Natural killer cell (primary cell): ENCODE results near the gene RBMS3. TPM values are rescaled to one million over a fixed set of nuclear protein-coding genes. Genes with fewer than 3 reads are reported as not detected.

Experiments used
- ATAC-seq, 3 donors: fragments of 150-1000 bp in 2 of 3; fragments of 200-7000 bp in 1 of 3; cut with Tn5 transposase; 1 replicate in 1 of 3; 2 replicates in 2 of 3; pipeline ENCODE4 v1.10.0; 2021; ENCODE audit warnings: mild to moderate bottlenecking in 2 of 3, moderate library complexity in 2 of 3
- DNase-seq, 2 donors: peaks; one replicate each; pipeline versions ENCODE4 v3.0.0 to v3.0.0-alpha.2; 2013 to 2021; ENCODE audit warnings: mixed read lengths in 1 of 2
- H3K27ac ChIP-seq: one replicate; pipeline ENCODE4 v1.5.1; 2013; ENCODE audit warnings: mild to moderate bottlenecking, low read length
- H3K27me3 ChIP-seq: one replicate; pipeline ENCODE4 v1.6.1; 2013; ENCODE audit warnings: low read length; ENCODE audit not compliant: control insufficient read depth, insufficient read depth
- H3K36me3 ChIP-seq: one replicate; pipeline ENCODE4 v1.6.1; 2013; ENCODE audit warnings: low read length; ENCODE audit not compliant: control insufficient read depth, insufficient read depth
- H3K4me1 ChIP-seq: one replicate; pipeline ENCODE4 v1.6.1; 2013; ENCODE audit warnings: low read length; ENCODE audit not compliant: control insufficient read depth, insufficient read depth
- H3K4me3 ChIP-seq: one replicate; pipeline ENCODE4 v1.5.1; 2013; ENCODE audit warnings: low read length
- H3K9me3 ChIP-seq: one replicate; pipeline ENCODE4 v1.6.1; 2013; ENCODE audit warnings: low read length; ENCODE audit not compliant: control insufficient read depth, insufficient read depth
- H3K27ac Mint-ChIP-seq, 2 donors: one replicate each; pipeline ENCODE4 v1.8.0; 2022; ENCODE audit warnings: mild to moderate bottlenecking in 2 of 2, mixed read lengths in 2 of 2, moderate library complexity in 1 of 2
- H3K27me3 Mint-ChIP-seq, 2 donors: one replicate each; pipeline ENCODE4 v1.8.0; 2022; ENCODE audit warnings: low read depth in 2 of 2, mixed read lengths in 2 of 2
- H3K36me3 Mint-ChIP-seq: one replicate; pipeline ENCODE4 v1.8.0; 2022; ENCODE audit warnings: mixed read lengths
- H3K4me1 Mint-ChIP-seq, 2 donors: one replicate each; pipeline ENCODE4 v1.8.0; 2022; ENCODE audit warnings: mixed read lengths in 2 of 2
- H3K4me3 Mint-ChIP-seq: one replicate; pipeline ENCODE4 v1.8.0; 2022; ENCODE audit warnings: mild to moderate bottlenecking, moderate library complexity, mixed read lengths
- H3K9me3 Mint-ChIP-seq, 2 donors: one replicate each; pipeline ENCODE4 v1.8.0; 2022; ENCODE audit warnings: mixed read lengths in 2 of 2
- WGBS: methylation state at CpG from one replicate; pipeline ENCODE4 v1.1.7; 2013; ENCODE audit warnings: missing lambda C conversion rate; ENCODE audit not compliant: insufficient coverage; 5-methylcytosine and 5-hydroxymethylcytosine counted together
- intact Hi-C: fragments of 100-400 bp; cut with micrococcal nuclease; formaldehyde crosslinking; loops from one replicate; pipeline ENCODE4 v1.14.2; 2022
- total RNA-seq, 4 donors: library from RNA; stranded (reverse); fragments of 120-200 nt in 1 of 4; gene quantifications; one replicate each; pipeline versions ENCODE4 v1.2.3 to v1.2.4, GENCODE V29; 2013 to 2022
- TF ChIP-seq, protein P1 (sequence below): fragments of 200-600 bp; IDR thresholded peaks from one replicate; pipeline ENCODE4 v1.8.0; 2022; ENCODE audit warnings: antibody characterized with exemption

RBMS3 gene
- total RNA-seq, 3 donors from 2014 or later (not counting 1 experiment from before 2014, with no cell fraction given), result 0.16 TPM; not detected in 2

DNA sequence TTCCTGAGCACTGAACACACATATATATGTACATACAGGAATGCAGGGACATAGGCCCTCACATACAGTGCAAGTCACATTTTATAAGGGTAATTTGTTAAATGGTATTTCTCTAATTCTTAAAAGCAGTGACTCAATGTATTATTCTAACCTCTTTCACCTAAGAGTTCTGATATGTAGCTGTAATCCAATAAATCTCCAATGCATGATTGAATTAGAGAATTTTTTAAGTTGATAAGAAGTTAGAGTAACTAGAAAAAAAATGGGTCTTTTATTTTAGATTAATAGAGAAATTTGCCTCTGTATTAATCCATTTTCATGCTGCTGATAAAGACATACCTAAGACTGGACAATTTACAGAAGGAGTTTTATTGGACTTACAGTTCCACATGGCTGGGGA lies 98.2 kb downstream of the RBMS3 start:
- intact Hi-C loops, result no loop called here
- H3K27me3 Mint-ChIP-seq, result no peaks in the 10 kb centered on the region
- H3K27ac Mint-ChIP-seq, result no peak overlapping the region
- no peaks in the 10 kb centered on the region for H3K9me3 Mint-ChIP-seq
- H3K4me3 Mint-ChIP-seq, result no peak overlapping the region
- H3K4me3 ChIP-seq, result no peak overlapping the region
- H3K27me3 ChIP-seq, result no peaks in the 10 kb centered on the region
- no peaks in the 10 kb centered on the region for H3K4me1 Mint-ChIP-seq
- DNase-seq (no peak), ATAC-seq (no peak)
- no peaks in the 10 kb centered on the region for H3K9me3 ChIP-seq
- no peaks in the 10 kb centered on the region for H3K36me3 ChIP-seq
- no peaks in the 10 kb centered on the region for H3K4me1 ChIP-seq
- TF ChIP-seq, protein P1, sequence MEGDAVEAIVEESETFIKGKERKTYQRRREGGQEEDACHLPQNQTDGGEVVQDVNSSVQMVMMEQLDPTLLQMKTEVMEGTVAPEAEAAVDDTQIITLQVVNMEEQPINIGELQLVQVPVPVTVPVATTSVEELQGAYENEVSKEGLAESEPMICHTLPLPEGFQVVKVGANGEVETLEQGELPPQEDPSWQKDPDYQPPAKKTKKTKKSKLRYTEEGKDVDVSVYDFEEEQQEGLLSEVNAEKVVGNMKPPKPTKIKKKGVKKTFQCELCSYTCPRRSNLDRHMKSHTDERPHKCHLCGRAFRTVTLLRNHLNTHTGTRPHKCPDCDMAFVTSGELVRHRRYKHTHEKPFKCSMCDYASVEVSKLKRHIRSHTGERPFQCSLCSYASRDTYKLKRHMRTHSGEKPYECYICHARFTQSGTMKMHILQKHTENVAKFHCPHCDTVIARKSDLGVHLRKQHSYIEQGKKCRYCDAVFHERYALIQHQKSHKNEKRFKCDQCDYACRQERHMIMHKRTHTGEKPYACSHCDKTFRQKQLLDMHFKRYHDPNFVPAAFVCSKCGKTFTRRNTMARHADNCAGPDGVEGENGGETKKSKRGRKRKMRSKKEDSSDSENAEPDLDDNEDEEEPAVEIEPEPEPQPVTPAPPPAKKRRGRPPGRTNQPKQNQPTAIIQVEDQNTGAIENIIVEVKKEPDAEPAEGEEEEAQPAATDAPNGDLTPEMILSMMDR, result no peak
- H3K36me3 Mint-ChIP-seq, result no peaks in the 10 kb centered on the region
- H3K27ac ChIP-seq, result no peak overlapping the region

DNA sequence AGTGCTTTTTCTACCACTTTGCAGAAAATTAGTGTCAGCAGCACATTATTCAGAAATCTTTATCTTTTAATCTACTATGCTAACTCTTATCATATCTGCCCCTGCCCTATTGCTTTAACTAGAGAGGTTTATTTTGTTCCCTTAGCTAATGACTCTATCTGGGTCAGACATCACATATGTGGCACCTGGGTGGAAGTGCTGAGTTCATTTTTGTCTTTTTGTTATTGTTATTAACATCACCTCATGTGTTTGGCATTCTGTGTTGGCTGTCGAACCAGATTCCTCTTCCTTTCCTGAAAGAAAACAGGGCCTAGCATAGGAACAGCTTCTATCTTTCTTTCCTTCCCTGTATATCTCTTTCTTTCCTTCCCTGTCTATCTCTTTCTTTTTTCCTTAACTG lies 100.7 kb downstream of the RBMS3 start:
- Histone ChIP-seq H3K36me3 (no peaks in the 10 kb centered on the region), H3K27me3 (no peaks in the 10 kb centered on the region), H3K27ac (no peak overlapping the region), H3K4me3 (no peak overlapping the region), H3K9me3 (no peaks in the 10 kb centered on the region), H3K4me1 (no peaks in the 10 kb centered on the region)
- Mint-ChIP-seq H3K27me3 (no peaks in the 10 kb centered on the region), H3K4me1 (no peaks in the 10 kb centered on the region), H3K36me3 (no peaks in the 10 kb centered on the region), H3K27ac (no peak overlapping the region), H3K9me3 (peaks cover 8% of the 10 kb centered on the region in 2 donors), H3K4me3 (no peak overlapping the region)
- WGBS, result 84% methylated on average over 1 of the region's 1 CpG
- DNase-seq (no peak), ATAC-seq (no peak)
- intact Hi-C loops, result no loop called here
- TF ChIP-seq, protein P1, result no peak

DNA sequence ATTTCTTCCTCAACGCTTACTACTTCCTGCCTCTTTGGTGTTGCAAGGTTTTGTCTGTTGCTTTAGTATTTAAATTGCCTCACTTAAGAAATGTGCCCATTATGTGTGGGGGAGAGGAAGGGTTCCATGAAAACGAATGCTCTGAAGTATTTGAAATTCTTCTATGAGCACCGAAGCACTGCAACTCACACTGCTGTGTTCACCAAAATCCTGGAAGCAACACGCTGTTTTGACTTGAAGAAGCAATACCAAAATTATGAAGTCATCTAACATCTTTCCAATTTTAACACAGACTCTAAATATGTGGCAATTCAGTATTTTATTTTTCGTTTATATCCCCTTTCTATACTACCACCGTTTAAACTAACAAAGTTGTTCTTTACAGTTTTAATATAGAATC lies 101.5 kb downstream of the RBMS3 start:
- H3K4me1 ChIP-seq, result no peaks in the 10 kb centered on the region
- no peaks in the 10 kb centered on the region for H3K27me3 Mint-ChIP-seq
- H3K4me3 Mint-ChIP-seq, result no peak overlapping the region
- H3K27ac ChIP-seq, result no peak overlapping the region
- H3K4me1 Mint-ChIP-seq, result no peaks in the 10 kb centered on the region
- no peak for DNase-seq
- H3K36me3 Mint-ChIP-seq, result no peaks in the 10 kb centered on the region
- no peak overlapping the region for H3K4me3 ChIP-seq
- H3K9me3 ChIP-seq, result no peaks in the 10 kb centered on the region
- H3K27me3 ChIP-seq, result no peaks in the 10 kb centered on the region
- no peaks in the 10 kb centered on the region for H3K36me3 ChIP-seq
- WGBS, result 84% methylated on average over 5 of the region's 6 CpGs
- TF ChIP-seq, protein P1, result no peak
- H3K27ac Mint-ChIP-seq, result no peak overlapping the region
- intact Hi-C loops, result no loop called here
- peaks cover 10 to 14% of the 10 kb centered on the region in 2 donors for H3K9me3 Mint-ChIP-seq
- no peak for ATAC-seq

DNA sequence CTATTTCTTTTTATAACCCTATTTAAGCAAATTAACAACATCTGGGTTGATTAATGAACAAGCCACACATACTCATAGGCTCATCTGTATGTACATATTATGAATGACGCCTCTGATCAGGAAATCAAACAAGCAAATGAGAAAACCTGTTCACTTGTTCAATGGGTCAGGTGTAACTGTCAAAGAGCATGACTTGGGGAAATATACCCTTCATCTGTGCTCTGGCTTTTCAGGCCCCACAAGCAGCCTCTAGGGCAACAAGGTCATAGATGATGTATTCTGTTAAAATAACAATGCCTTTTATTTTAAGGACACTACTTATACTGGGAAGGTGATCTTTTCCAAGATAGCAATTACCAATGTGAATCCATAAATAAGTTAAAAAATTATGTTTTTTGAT lies 102.0 kb downstream of the RBMS3 start:
- Mint-ChIP-seq H3K4me3 (no peak overlapping the region), H3K9me3 (peaks cover 10 to 14% of the 10 kb centered on the region in 2 donors), H3K36me3 (no peaks in the 10 kb centered on the region), H3K27me3 (no peaks in the 10 kb centered on the region), H3K4me1 (no peaks in the 10 kb centered on the region), H3K27ac (no peak overlapping the region)
- Histone ChIP-seq H3K36me3 (no peaks in the 10 kb centered on the region), H3K9me3 (no peaks in the 10 kb centered on the region), H3K27ac (no peak overlapping the region), H3K4me3 (no peak overlapping the region), H3K4me1 (no peaks in the 10 kb centered on the region), H3K27me3 (no peaks in the 10 kb centered on the region)
- 86% methylated on average over 1 of the region's 1 CpG for WGBS
- ATAC-seq, result no peak
- no peak for DNase-seq
- intact Hi-C loops, result no loop called here
- TF ChIP-seq, protein P1, result no peak
